ENCODE data around the gene LARP4B. TPM values are rescaled to one million over a fixed set of nuclear protein-coding genes. Genes with fewer than 3 reads are reported as not detected.
A peak's percentile ranks its signal among the peaks of the same experiment; 100 is the strongest.

The LARP4B gene
- total and polyA plus RNA-seq, 2 of the 13 experiments (the other 11 are each of a cell fraction or from before 2014, with no cell fraction given): 19.5 to 30.2 TPM

GRCh38 chr10:785089-785860 is 146.2 kb downstream of the LARP4B start:
- H3K9ac ChIP-seq (ENCODE audit: insufficient read depth, low read depth, low read length): peak overlapping the region; percentile 47
- ATAC-seq (peak; percentile 47), FAIRE-seq (no peak), DNase-seq (ENCODE audit: low spot score) (no peak)
- H3K27ac ChIP-seq (ENCODE audit: extremely low read length, insufficient read depth, low read length): no peak overlapping the region
- no peaks in the 10 kb centered on the region for H3K36me3 ChIP-seq (replicated peaks in 1 of 2; ENCODE audit: control insufficient read depth in 1 of 2, insufficient read depth in 2 of 2, low read length in 2 of 2)
- in situ Hi-C loops (cut with HindIII; ENCODE audit: extremely low pct_ligation_motif_present, low pct_unique_long_range_greater_than_20kb): loop anchor here (5.0 kb wide), 1 partner anchor 273 kb away; no protein-coding TSS in a partner anchor
- H3K4me2 ChIP-seq (ENCODE audit: low read depth, low read length): peak overlapping the region; percentile 91
- H3K4me1 ChIP-seq (ENCODE audit: insufficient read depth, low read length): peaks cover 44% of the 10 kb centered on the region
- intact Hi-C loops (cut with micrococcal nuclease; ENCODE audit: unreplicated experiment): loop anchor here (5.0 kb wide), 1 partner anchor 98 kb away; the partner anchor contains the start of gene DIP2C
- no peaks in the 10 kb centered on the region for H3K9me3 ChIP-seq (ENCODE audit: low read length)
- BruUV-seq (replicated peaks): no TSS peak
- ChIA-PET POLR2A (no interaction called here), CTCF (ENCODE audit: low intra/inter-chr PET ratio, low total read pairs) (interaction anchor here (1.4 kb wide), 1 partner anchor 274 kb away, joined by 4 read pairs; no protein-coding TSS in a partner anchor)
- H2AFZ ChIP-seq (ENCODE audit: low read length): no peak overlapping the region
- H3K27me3 ChIP-seq (ENCODE audit: control insufficient read depth in 1 of 2, insufficient read depth in 2 of 2, low read length in 2 of 2): peaks cover 5 to 16% of the 10 kb centered on the region in 2 experiments; a peak in 3 of 5 replicates
- H4K20me1 ChIP-seq (ENCODE audit: insufficient read depth, low read length): no peaks in the 10 kb centered on the region
- H3K79me2 ChIP-seq (ENCODE audit: insufficient read depth, low read length): no peaks in the 10 kb centered on the region
- peak overlapping the region; percentile 47 to 71 (median 54); a peak in 5 of 6 replicates for H3K4me3 ChIP-seq (replicated peaks in 1 of 3; ENCODE audit: insufficient read depth in 1 of 3, low read depth in 2 of 3, low read length in 3 of 3)
- 61% methylated on average over 12 of the region's 32 CpGs for WGBS (ENCODE audit: low lambda C conversion rate)
- TF ChIP-seq NRL (CRISPR knock-in tag; IDR thresholded peaks at IDR 0.05; ENCODE audit: borderline replicate concordance) (peak; percentile 56; the same call in 1 of the 2 replicates), NFRKB (IDR thresholded peaks at IDR 0.05) (no peak), CBFB (CRISPR knock-in tag; IDR thresholded peaks at IDR 0.05) (no peak), SIX4 (CRISPR knock-in tag; IDR thresholded peaks at IDR 0.05) (no peak), ZNF678 (CRISPR knock-in tag; IDR thresholded peaks at IDR 0.05) (no peak), KDM1A (CRISPR knock-in tag; IDR thresholded peaks at IDR 0.05) (no peak), KLF6 (CRISPR knock-in tag; IDR thresholded peaks at IDR 0.05) (no peak), CTCF (CRISPR knock-in tag; IDR thresholded peaks at IDR 0.05) (0 out of 2 replicates have a peak, but pooled peaks have one; percentile 0), KLF11 (CRISPR knock-in tag; IDR thresholded peaks at IDR 0.05) (no peak), PCBP2 (optimal IDR thresholded peaks at IDR 0.05; ENCODE audit: low read depth, low read length, poor library complexity, severe bottlenecking) (no peak), ZNF605 (CRISPR knock-in tag; IDR thresholded peaks at IDR 0.05) (no peak), CC2D1A (CRISPR knock-in tag; IDR thresholded peaks at IDR 0.05) (no peak), ZNF549 (CRISPR knock-in tag; IDR thresholded peaks at IDR 0.05) (no peak), NR2F1 (CRISPR knock-in tag; IDR thresholded peaks at IDR 0.05) (no peak), TEAD2 (CRISPR knock-in tag; IDR thresholded peaks at IDR 0.05) (no peak), NFE2L1 (CRISPR knock-in tag; IDR thresholded peaks at IDR 0.05; ENCODE audit: borderline replicate concordance) (no peak), MIXL1 (CRISPR knock-in tag; IDR thresholded peaks at IDR 0.05) (no peak), GTF2F1 (IDR thresholded peaks at IDR 0.05; ENCODE audit: low read length) (no peak), MZF1 (CRISPR knock-in tag; IDR thresholded peaks at IDR 0.05; ENCODE audit: borderline replicate concordance) (no peak), PITX1 (CRISPR knock-in tag; IDR thresholded peaks at IDR 0.05) (no peak), ZNF761 (CRISPR knock-in tag; conservative IDR thresholded peaks at IDR 0.05) (no peak), ZNF274 (CRISPR knock-in tag; IDR thresholded peaks at IDR 0.05) (peak; percentile 60; the same call in 1 of the 2 replicates)
- TF ChIP-seq, protein P1, sequence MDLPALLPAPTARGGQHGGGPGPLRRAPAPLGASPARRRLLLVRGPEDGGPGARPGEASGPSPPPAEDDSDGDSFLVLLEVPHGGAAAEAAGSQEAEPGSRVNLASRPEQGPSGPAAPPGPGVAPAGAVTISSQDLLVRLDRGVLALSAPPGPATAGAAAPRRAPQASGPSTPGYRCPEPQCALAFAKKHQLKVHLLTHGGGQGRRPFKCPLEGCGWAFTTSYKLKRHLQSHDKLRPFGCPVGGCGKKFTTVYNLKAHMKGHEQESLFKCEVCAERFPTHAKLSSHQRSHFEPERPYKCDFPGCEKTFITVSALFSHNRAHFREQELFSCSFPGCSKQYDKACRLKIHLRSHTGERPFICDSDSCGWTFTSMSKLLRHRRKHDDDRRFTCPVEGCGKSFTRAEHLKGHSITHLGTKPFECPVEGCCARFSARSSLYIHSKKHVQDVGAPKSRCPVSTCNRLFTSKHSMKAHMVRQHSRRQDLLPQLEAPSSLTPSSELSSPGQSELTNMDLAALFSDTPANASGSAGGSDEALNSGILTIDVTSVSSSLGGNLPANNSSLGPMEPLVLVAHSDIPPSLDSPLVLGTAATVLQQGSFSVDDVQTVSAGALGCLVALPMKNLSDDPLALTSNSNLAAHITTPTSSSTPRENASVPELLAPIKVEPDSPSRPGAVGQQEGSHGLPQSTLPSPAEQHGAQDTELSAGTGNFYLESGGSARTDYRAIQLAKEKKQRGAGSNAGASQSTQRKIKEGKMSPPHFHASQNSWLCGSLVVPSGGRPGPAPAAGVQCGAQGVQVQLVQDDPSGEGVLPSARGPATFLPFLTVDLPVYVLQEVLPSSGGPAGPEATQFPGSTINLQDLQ (CRISPR knock-in tag; IDR thresholded peaks at IDR 0.05): no peak
